ENCODE data around the gene RIMKLA.

- TF ChIP-seq YY1 (IDR thresholded peaks at IDR 0.05; ENCODE audit: low read depth) (peak; percentile 84), RAD21 (IDR thresholded peaks at IDR 0.05; ENCODE audit: low read depth) (no peak), ZBTB7A (IDR thresholded peaks at IDR 0.05; ENCODE audit: low read depth) (peak; percentile 27; the same call in 1 of the 2 replicates), REST (IDR thresholded peaks at IDR 0.05; ENCODE audit: low read depth) (no peak), TCF12 (IDR thresholded peaks at IDR 0.05; ENCODE audit: low read depth) (peak; percentile 60; the same call in 1 of the 2 replicates), TAF1 (IDR thresholded peaks at IDR 0.05; ENCODE audit: low read depth) (peak; percentile 92), CREB1 (IDR thresholded peaks at IDR 0.05; ENCODE audit: low read depth) (no peak), EGR1 (IDR thresholded peaks at IDR 0.05) (peak; percentile 91), MAX (IDR thresholded peaks at IDR 0.05) (peak; percentile 68), TEAD4 (IDR thresholded peaks at IDR 0.05) (no peak; the same call in 1 of the 2 replicates), NFIC (IDR thresholded peaks at IDR 0.05) (no peak)
Observed at GRCh38 chr1:42456010-42456753, 75.6 kb downstream of the RIMKLA start, which contains the start of the genes PPCS and ZMYND12.

Data from Ishikawa (cell line).